Muscle layer of duodenum (tissue), 2 donors: ENCODE measurements around the gene CPT1C.

Experiments
- H3K27ac ChIP-seq: one replicate; pipeline ENCODE4 v1.7.0; 2013; ENCODE audit warnings: mild to moderate bottlenecking, low read length
- H3K27me3 ChIP-seq: one replicate; pipeline ENCODE4 v1.7.0; 2013; ENCODE audit warnings: low read depth, mild to moderate bottlenecking, control low read depth, low read length
- H3K36me3 ChIP-seq, 2 donors: one replicate each; pipeline ENCODE4 v1.7.0; 2013; ENCODE audit warnings: low read length in 2 of 2, control low read depth in 1 of 2, mild to moderate bottlenecking in 1 of 2; ENCODE audit not compliant: insufficient read depth in 2 of 2, control insufficient read depth in 1 of 2
- H3K4me1 ChIP-seq, 2 donors: one replicate each; pipeline ENCODE4 v1.7.0; 2013; ENCODE audit warnings: low read length in 2 of 2, mild to moderate bottlenecking in 2 of 2, control low read depth in 1 of 2, moderate library complexity in 1 of 2; ENCODE audit not compliant: insufficient read depth in 2 of 2, control insufficient read depth in 1 of 2
- H3K4me3 ChIP-seq, 2 donors: one replicate each; pipeline ENCODE4 v1.7.0; 2013; ENCODE audit warnings: low read length in 2 of 2, low read depth in 1 of 2, mild to moderate bottlenecking in 1 of 2
- H3K9me3 ChIP-seq, 2 donors: one replicate each; pipeline ENCODE4 v1.7.0; 2013; ENCODE audit warnings: low read length in 2 of 2, control low read depth in 1 of 2, mild to moderate bottlenecking in 1 of 2; ENCODE audit not compliant: control insufficient read depth in 1 of 2
- donor health status: healthy.

Gene CPT1C

GRCh38 chr19:49653466-49653806 is 37.5 kb upstream of the CPT1C start:
- Histone ChIP-seq H3K4me3 (no peak overlapping the region), H3K9me3 (no peaks in the 10 kb centered on the region), H3K27ac (no peak overlapping the region), H3K36me3 (peaks cover 47 to 86% of the 10 kb centered on the region in 2 donors), H3K4me1 (no peaks in the 10 kb centered on the region), H3K27me3 (no peaks in the 10 kb centered on the region)

GRCh38 chr19:49654581-49654980 is 36.3 kb upstream of the CPT1C start:
- Histone ChIP-seq H3K36me3 (peaks cover 54 to 90% of the 10 kb centered on the region in 2 donors), H3K27ac (no peak overlapping the region)

GRCh38 chr19:49655570-49656455 is 35.1 kb upstream of the CPT1C start:
- H3K27ac ChIP-seq, result no peak overlapping the region
- H3K36me3 ChIP-seq, result peaks cover 44 to 89% of the 10 kb centered on the region in 2 donors
- H3K9me3 ChIP-seq, result no peaks in the 10 kb centered on the region
- H3K4me1 ChIP-seq, result no peaks in the 10 kb centered on the region
- H3K27me3 ChIP-seq, result no peaks in the 10 kb centered on the region
- H3K4me3 ChIP-seq, result no peak overlapping the region

More at GRCh38 chr19:49654581-49654980, 36.3 kb upstream of the CPT1C start:
- Histone ChIP-seq H3K4me3 (no peak overlapping the region), H3K4me1 (no peaks in the 10 kb centered on the region), H3K27me3 (no peaks in the 10 kb centered on the region), H3K9me3 (no peaks in the 10 kb centered on the region)

- no peaks in the 10 kb centered on the region for H3K27me3 ChIP-seq
- H3K27ac ChIP-seq, result no peak overlapping the region
- no peak overlapping the region for H3K4me3 ChIP-seq
- H3K9me3 ChIP-seq, result no peaks in the 10 kb centered on the region
- H3K36me3 ChIP-seq, result peaks cover 48 to 90% of the 10 kb centered on the region in 2 donors
- no peaks in the 10 kb centered on the region for H3K4me1 ChIP-seq
Observed at GRCh38 chr19:49656456-49657109, 34.3 kb upstream of the CPT1C start.

DNA sequence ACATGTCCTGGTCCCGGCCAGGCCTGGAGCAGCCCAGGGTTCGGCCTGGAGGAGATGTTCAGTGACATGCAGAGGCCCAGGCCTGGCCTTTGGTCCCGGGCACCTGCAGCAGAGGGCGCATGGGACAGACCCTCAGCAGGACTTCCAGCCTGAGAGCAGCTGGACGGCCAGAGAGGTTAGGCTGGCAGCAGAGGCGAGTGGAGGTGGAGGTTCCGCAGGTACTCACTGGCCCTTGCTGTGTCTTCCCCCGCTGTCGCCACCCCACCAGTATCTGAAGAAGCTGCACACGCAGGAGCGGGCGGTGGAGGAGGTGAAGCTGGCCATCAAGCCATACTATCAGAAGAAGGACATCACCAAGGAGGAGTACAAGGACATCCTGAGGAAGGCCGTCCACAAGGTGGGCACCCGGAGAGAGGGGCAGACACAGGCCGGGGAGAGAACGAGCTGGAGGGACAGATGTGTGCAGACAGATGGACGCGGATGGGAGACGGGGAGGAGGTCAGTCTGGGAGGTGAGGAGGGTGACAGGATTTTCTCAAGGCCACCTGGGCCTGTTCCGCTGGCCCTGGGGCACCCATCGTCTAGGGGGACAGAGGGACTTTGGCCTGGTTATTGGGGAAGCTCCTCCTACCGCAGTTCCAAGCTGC is 33.3 kb upstream of the CPT1C start:
- no peaks in the 10 kb centered on the region for H3K4me1 ChIP-seq
- H3K9me3 ChIP-seq, result no peaks in the 10 kb centered on the region
- H3K27ac ChIP-seq, result no peak overlapping the region
- H3K4me3 ChIP-seq, result no peak overlapping the region
- peaks cover 52 to 93% of the 10 kb centered on the region in 2 donors for H3K36me3 ChIP-seq
- no peaks in the 10 kb centered on the region for H3K27me3 ChIP-seq

DNA sequence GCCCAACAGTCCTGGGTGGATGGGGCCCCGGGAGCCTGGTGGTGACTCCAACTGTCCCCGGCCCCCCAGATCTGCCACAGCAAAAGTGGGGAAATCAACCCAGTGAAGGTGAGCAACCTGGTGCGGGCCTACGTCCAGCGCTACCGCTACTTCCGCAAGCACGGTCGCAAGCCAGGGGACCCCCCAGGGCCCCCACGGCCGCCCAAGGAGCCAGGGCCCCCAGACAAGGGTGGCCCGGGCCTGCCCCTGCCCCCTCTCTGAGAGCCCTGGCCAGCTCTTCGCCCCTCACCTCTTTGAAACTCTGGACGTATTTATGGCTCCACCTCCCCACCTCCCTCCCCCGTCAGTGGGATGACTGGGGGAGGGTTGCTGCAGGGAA is 32.8 kb upstream of the CPT1C start:
- Histone ChIP-seq H3K4me3 (no peak overlapping the region), H3K27ac (no peak overlapping the region), H3K4me1 (no peaks in the 10 kb centered on the region), H3K36me3 (peaks cover 52 to 92% of the 10 kb centered on the region in 2 donors), H3K27me3 (no peaks in the 10 kb centered on the region), H3K9me3 (no peaks in the 10 kb centered on the region)

DNA sequence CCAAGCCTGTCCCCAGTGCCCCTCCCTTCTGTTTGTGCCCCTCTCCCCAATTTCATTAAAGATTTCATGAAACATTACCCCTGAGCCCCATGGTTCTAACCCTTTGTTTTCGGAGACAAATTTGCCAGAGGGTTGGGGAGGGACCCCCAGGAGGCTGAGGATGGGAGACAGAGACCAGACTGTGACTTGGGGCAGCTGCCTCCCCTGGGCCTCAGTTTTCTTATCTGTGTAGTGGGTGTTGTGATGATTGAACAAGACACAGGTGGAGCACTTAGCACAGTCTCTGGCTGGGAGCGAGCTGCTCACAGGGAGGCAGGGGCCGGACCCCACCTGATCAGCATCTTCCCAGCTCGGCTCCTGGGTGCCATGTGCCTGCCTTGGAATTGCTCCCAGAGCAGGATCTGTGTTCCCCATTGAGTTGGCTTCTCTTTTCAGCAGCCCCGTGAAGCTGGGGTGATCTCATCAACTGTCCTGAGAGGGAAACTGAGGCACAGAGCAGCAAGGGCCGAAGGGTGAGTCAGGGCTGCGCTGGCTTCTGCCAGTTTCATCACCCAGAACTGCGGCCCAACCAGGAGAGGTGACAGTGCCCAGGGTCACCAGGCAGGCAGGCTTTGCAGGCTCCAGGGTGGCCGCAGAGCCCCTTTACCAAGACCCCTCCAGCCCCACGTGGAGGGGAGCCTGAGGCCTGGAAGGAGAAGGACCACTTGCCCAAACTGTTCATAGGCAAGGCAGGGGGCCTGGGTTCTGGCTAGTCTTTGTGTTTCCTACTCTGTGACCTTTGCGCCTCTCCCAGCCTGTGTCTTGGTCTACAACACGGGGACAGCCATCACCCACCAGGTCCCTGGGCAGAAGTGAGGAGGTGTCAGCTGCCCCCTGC is 32.1 kb upstream of the CPT1C start:
- Histone ChIP-seq H3K4me3 (no peak overlapping the region), H3K36me3 (peaks cover 52 to 86% of the 10 kb centered on the region in 2 donors), H3K4me1 (peaks cover 0 to 5% of the 10 kb centered on the region in 2 donors), H3K9me3 (no peaks in the 10 kb centered on the region), H3K27ac (no peak overlapping the region), H3K27me3 (no peaks in the 10 kb centered on the region)

DNA sequence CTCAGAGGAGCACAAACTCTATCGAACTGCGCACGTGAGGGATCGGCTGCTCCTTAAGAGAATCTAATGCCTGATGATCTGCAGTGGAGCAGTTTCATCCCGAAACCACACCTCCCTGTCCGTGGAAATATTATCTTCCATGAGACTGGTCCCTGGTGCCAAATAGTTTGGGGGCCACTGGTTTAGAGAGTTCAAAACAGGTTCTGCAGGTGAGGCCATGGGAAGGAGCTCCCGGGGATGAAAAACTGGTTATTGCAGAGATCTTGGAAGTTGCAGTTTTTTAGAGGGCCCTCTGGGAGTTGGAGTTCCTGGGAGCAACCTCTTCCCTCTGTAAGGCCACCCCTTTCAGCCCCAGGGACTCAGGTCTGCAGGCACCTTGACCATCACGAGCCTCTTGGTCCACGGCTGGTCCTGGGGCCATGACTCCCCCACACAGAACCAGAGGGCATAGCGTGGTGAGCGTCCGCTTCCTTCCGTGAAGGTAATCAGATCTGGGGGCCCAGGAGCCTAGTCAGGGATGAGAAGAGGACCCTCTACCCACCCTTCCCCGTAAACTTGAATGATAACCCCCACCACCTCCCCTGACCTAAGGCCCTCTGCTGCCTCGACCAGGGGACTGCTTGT is 30.5 kb upstream of the CPT1C start:
- Histone ChIP-seq H3K4me1 (peaks cover 0 to 11% of the 10 kb centered on the region in 2 donors), H3K27me3 (no peaks in the 10 kb centered on the region), H3K27ac (no peak overlapping the region), H3K36me3 (peaks cover 42 to 70% of the 10 kb centered on the region in 2 donors), H3K4me3 (no peak overlapping the region), H3K9me3 (no peaks in the 10 kb centered on the region)

GRCh38 chr19:49662011-49662410 is 28.9 kb upstream of the CPT1C start:
- peaks cover 29 to 57% of the 10 kb centered on the region in 2 donors for H3K36me3 ChIP-seq
- peaks cover 0 to 20% of the 10 kb centered on the region in 2 donors for H3K4me1 ChIP-seq
- H3K27me3 ChIP-seq, result no peaks in the 10 kb centered on the region
- no peak overlapping the region for H3K4me3 ChIP-seq
- no peaks in the 10 kb centered on the region for H3K9me3 ChIP-seq
- H3K27ac ChIP-seq, result no peak overlapping the region

- Histone ChIP-seq H3K4me1 (peaks cover 0 to 20% of the 10 kb centered on the region in 2 donors), H3K27me3 (no peaks in the 10 kb centered on the region), H3K27ac (no peak overlapping the region), H3K4me3 (no peak overlapping the region), H3K36me3 (peaks cover 20 to 45% of the 10 kb centered on the region in 2 donors), H3K9me3 (no peaks in the 10 kb centered on the region)
Observed at GRCh38 chr19:49663224-49663623, 27.7 kb upstream of the CPT1C start.
